CD4-positive, alpha-beta T cell (primary cell): ENCODE data around the gene VAT1. TPM values are rescaled to one million over a fixed set of nuclear protein-coding genes. Genes with fewer than 3 reads are reported as not detected.
A peak's percentile ranks its signal among the peaks of the same experiment; 100 is the strongest.

Source experiments
- ATAC-seq: fragments of 200-7000 bp; cut with Tn5 transposase; one replicate; pipeline ENCODE4 v1.10.0; 2022; ENCODE audit warnings: mild to moderate bottlenecking; ENCODE audit not compliant: poor library complexity
- CTCF ChIA-PET: fragments of 350-600 bp; sonication (Branson Sonifier 250); formaldehyde crosslinking; loops from one replicate; lab custom pipeline; 2021; ENCODE audit warnings: antibody characterized with exemption, inconsistent platforms; lab: Charles Lee
- POLR2A ChIA-PET: fragments of 350-600 bp; sonication (Branson Sonifier 250); formaldehyde crosslinking; loops from one replicate; lab custom pipeline; 2021; ENCODE audit warnings: antibody characterized with exemption, inconsistent platforms; lab: Charles Lee
- DNase-seq, 14 experiments: peaks; one replicate each; pipeline ENCODE4 v3.0.0-alpha.2; 2013 to 2020; ENCODE audit warnings: mixed read lengths in 2 of 14
- H3K27ac ChIP-seq, 2 donors: one replicate each; pipeline versions ENCODE4 v1.5.1 to v1.7.0; 2013; ENCODE audit warnings: low read length in 2 of 2, low read depth in 1 of 2, mild to moderate bottlenecking in 1 of 2
- H3K27me3 ChIP-seq, 2 experiments: 1 replicate in 1 of 2; 2 replicates in 1 of 2; pipeline versions ENCODE4 v1.6.1 to v1.7.0; 2013; ENCODE audit warnings: low read length in 2 of 2, control low read depth in 1 of 2, mild to moderate bottlenecking in 1 of 2, moderate library complexity in 1 of 2; ENCODE audit not compliant: insufficient read depth in 2 of 2, control insufficient read depth in 1 of 2
- H3K36me3 ChIP-seq: one replicate; pipeline ENCODE4 v1.6.1; 2013; ENCODE audit warnings: low read length, control low read depth; ENCODE audit not compliant: insufficient read depth
- H3K4me1 ChIP-seq: one replicate; pipeline ENCODE4 v1.6.1; 2013; ENCODE audit warnings: low read length, control low read depth; ENCODE audit not compliant: insufficient read depth
- H3K4me3 ChIP-seq: one replicate; pipeline ENCODE4 v1.5.1; 2013; ENCODE audit warnings: mild to moderate bottlenecking, low read length, moderate library complexity
- H3K9me3 ChIP-seq, 2 experiments: 1 replicate in 1 of 2; 2 replicates in 1 of 2; pipeline versions ENCODE4 v1.6.1 to v1.7.0; 2013; ENCODE audit warnings: low read length in 2 of 2, mild to moderate bottlenecking in 2 of 2, control low read depth in 1 of 2, moderate library complexity in 1 of 2; ENCODE audit not compliant: control insufficient read depth in 1 of 2, insufficient read depth in 1 of 2
- H3K27ac Mint-ChIP-seq: one replicate; pipeline ENCODE4 v1.8.0; 2020; ENCODE audit warnings: mixed read lengths
- H3K27me3 Mint-ChIP-seq: one replicate; pipeline ENCODE4 v1.8.0; 2021; ENCODE audit warnings: mixed read lengths
- H3K36me3 Mint-ChIP-seq: one replicate; pipeline ENCODE4 v1.8.0; 2021; ENCODE audit warnings: low read depth, mixed read lengths
- H3K4me1 Mint-ChIP-seq: one replicate; pipeline ENCODE4 v1.8.0; 2021; ENCODE audit warnings: low read depth, mixed read lengths
- H3K4me3 Mint-ChIP-seq: one replicate; pipeline ENCODE4 v1.8.0; 2020; ENCODE audit warnings: mild to moderate bottlenecking, mixed read lengths
- H3K9me3 Mint-ChIP-seq: one replicate; pipeline ENCODE4 v1.8.0; 2020; ENCODE audit warnings: mixed read lengths
- CTCF ChIP-seq: fragments of 200-600 bp; IDR thresholded peaks from one replicate; pipeline ENCODE4 v1.8.0; 2022; ENCODE audit warnings: antibody characterized with exemption, mild to moderate bottlenecking
- intact Hi-C, 2 experiments: fragments of 100-400 bp; cut with DNase I in 1 of 2; cut with micrococcal nuclease in 1 of 2; formaldehyde crosslinking; loops; one replicate each; pipeline versions ENCODE4 v1.15.1 to v1.9.0; 2023 to 2025; cut with DNase I, micrococcal nuclease
- total RNA-seq, 174 experiments: library from RNA in 2 of 174; stranded (reverse) in 2 of 174; gene quantifications; one replicate each; pipeline ENCODE4 v1.2.3 and lab custom pipeline; 2021 to 2026

Gene VAT1
- total RNA-seq, 2 experiments from 2014 or later, result 27.5 to 27.6 TPM

- Histone ChIP-seq H3K9me3 (no peaks in the 10 kb centered on the region), H3K4me3 (no peak overlapping the region), H3K4me1 (peaks cover 17% of the 10 kb centered on the region), H3K36me3 (peaks cover 37% of the 10 kb centered on the region), H3K27ac (no peak overlapping the region), H3K27me3 (no peaks in the 10 kb centered on the region)
- H3K27ac Mint-ChIP-seq, result peak overlapping the region; percentile 49
- H3K4me3 Mint-ChIP-seq, result no peak overlapping the region
- peaks cover 37% of the 10 kb centered on the region for H3K4me1 Mint-ChIP-seq
- H3K9me3 Mint-ChIP-seq, result no peaks in the 10 kb centered on the region
- DNase-seq, result no peak
- intact Hi-C loops, result no loop called here
- no peaks in the 10 kb centered on the region for H3K27me3 Mint-ChIP-seq
- TF ChIP-seq CTCF, result no peak
- no peak for ATAC-seq
- POLR2A ChIA-PET, result interaction anchor here (1.0 kb wide), 1 partner anchor 18 kb away, joined by 3 read pairs; no protein-coding TSS in a partner anchor
- peaks cover 44% of the 10 kb centered on the region for H3K36me3 Mint-ChIP-seq
- CTCF ChIA-PET, result no interaction called here
These were observed 6.6 kb downstream of the VAT1 start for GRCh38 chr17:43015579-43015978.

- no peak for ATAC-seq
- peak overlapping the region; percentile 49 for H3K27ac Mint-ChIP-seq
- CTCF ChIA-PET, result no interaction called here
These were observed 7.3 kb downstream of the VAT1 start for GRCh38 chr17:43014649-43015542.

GRCh38 chr17:43014020-43014648, 8.1 kb downstream of the VAT1 start:
- ChIA-PET POLR2A (interaction anchor here (1.0 to 3.8 kb wide), 2 partner anchors 16 kb away, joined by 3 to 15 read pairs; partner anchors contain the start of gene RPL27), CTCF (no interaction called here)
- peaks cover 8% of the 10 kb centered on the region for H3K4me1 ChIP-seq
- no peak overlapping the region for H3K4me3 ChIP-seq
- no peak overlapping the region for H3K27ac Mint-ChIP-seq
- peaks cover 37% of the 10 kb centered on the region for H3K36me3 ChIP-seq
- intact Hi-C loops, result no loop called here
- no peak for TF ChIP-seq CTCF
- H3K4me3 Mint-ChIP-seq, result no peak overlapping the region
- no peaks in the 10 kb centered on the region for H3K9me3 ChIP-seq
- H3K4me1 Mint-ChIP-seq, result peaks cover 30% of the 10 kb centered on the region
- DNase-seq (no peak), ATAC-seq (no peak)
- no peaks in the 10 kb centered on the region for H3K27me3 Mint-ChIP-seq
- no peaks in the 10 kb centered on the region for H3K9me3 Mint-ChIP-seq
- no peaks in the 10 kb centered on the region for H3K27me3 ChIP-seq
- H3K36me3 Mint-ChIP-seq, result peaks cover 48% of the 10 kb centered on the region
- H3K27ac ChIP-seq, result no peak overlapping the region

More at GRCh38 chr17:43014649-43015542, 7.3 kb downstream of the VAT1 start:
- no peak for DNase-seq
- POLR2A ChIA-PET, result interaction anchor here (1.0 kb wide), 1 partner anchor 17 kb away, joined by 3 read pairs; no protein-coding TSS in a partner anchor
- TF ChIP-seq CTCF, result no peak
- Mint-ChIP-seq H3K36me3 (peaks cover 48% of the 10 kb centered on the region), H3K9me3 (no peaks in the 10 kb centered on the region), H3K4me1 (peaks cover 38% of the 10 kb centered on the region), H3K27me3 (no peaks in the 10 kb centered on the region), H3K4me3 (no peak overlapping the region)
- Histone ChIP-seq H3K36me3 (peaks cover 37% of the 10 kb centered on the region), H3K4me3 (no peak overlapping the region), H3K4me1 (peaks cover 13% of the 10 kb centered on the region), H3K9me3 (no peaks in the 10 kb centered on the region), H3K27ac (no peak overlapping the region), H3K27me3 (no peaks in the 10 kb centered on the region)
- intact Hi-C loops, result no loop called here
